Caco-2 (cell line): ENCODE results near the gene DNAH7. TPM values are rescaled to one million over a fixed set of nuclear protein-coding genes. Genes with fewer than 3 reads are reported as not detected.
"Not testable (repeated sequence)": the region's sequence is repeated elsewhere in the genome, so short reads cannot be mapped to it uniquely, and the experiment has no call there.

Experiments used
- BruUV-seq: library from RNA; stranded (reverse); fragments of 400-500 nt; replicated peaks from 2 replicates; lab custom pipeline; 2021; lab: Mats Ljungman, UMichigan
- CTCF ChIA-PET: fragments of 300-600 bp; sonication (Branson Sonifier 250); formaldehyde crosslinking; loops from one replicate; lab custom pipeline; 2022; ENCODE audit warnings: antibody characterized with exemption; lab: Charles Lee
- POLR2A ChIA-PET: fragments of 300-600 bp; sonication (Branson Sonifier 250); formaldehyde crosslinking; loops from one replicate; lab custom pipeline; 2022; ENCODE audit warnings: antibody characterized with exemption; lab: Charles Lee
- DNase-seq, 2 experiments: peaks; one replicate each; pipeline versions ENCODE4 v3.0.0 to v3.0.0-alpha.2; 2020 to 2022
- H3K27me3 ChIP-seq: replicated peaks from 2 replicates; pipeline ENCODE4 v1.6.0; 2011; ENCODE audit warnings: low read length; ENCODE audit not compliant: control insufficient read depth, insufficient read depth
- H3K36me3 ChIP-seq: 2 replicates; pipeline ENCODE4 v1.5.1; 2011; ENCODE audit warnings: low read length; ENCODE audit not compliant: control insufficient read depth, insufficient read depth
- H3K4me1 ChIP-seq: fragments of 250-450 bp; sonication (Bioruptor Pico); 2 replicates; pipeline ENCODE4 v1.5.1; 2020; ENCODE audit warnings: mild to moderate bottlenecking
- H3K4me3 ChIP-seq: 2 replicates; pipeline ENCODE4 v1.5.1; 2011; ENCODE audit warnings: low read depth, mild to moderate bottlenecking, control low read depth, low read length
- H3K9me3 ChIP-seq: fragments of 250-450 bp; sonication (Bioruptor Pico); 2 replicates; pipeline ENCODE4 v1.5.1; 2020; ENCODE audit warnings: mild to moderate bottlenecking, moderate library complexity
- H3K27ac Mint-ChIP-seq: one replicate; pipeline ENCODE4 v1.8.0; 2022; ENCODE audit warnings: mixed read lengths; ENCODE audit not compliant: unreplicated experiment
- H3K27me3 Mint-ChIP-seq: one replicate; pipeline ENCODE4 v1.8.0; 2022; ENCODE audit warnings: mixed read lengths; ENCODE audit not compliant: insufficient read depth, unreplicated experiment
- H3K36me3 Mint-ChIP-seq: one replicate; pipeline ENCODE4 v1.8.0; 2022; ENCODE audit warnings: mild to moderate bottlenecking, mixed read lengths; ENCODE audit not compliant: insufficient read depth, unreplicated experiment
- H3K4me1 Mint-ChIP-seq: one replicate; pipeline ENCODE4 v1.8.0; 2022; ENCODE audit warnings: low read depth, mixed read lengths; ENCODE audit not compliant: unreplicated experiment
- H3K4me3 Mint-ChIP-seq: one replicate; pipeline ENCODE4 v1.8.0; 2022; ENCODE audit warnings: mild to moderate bottlenecking, moderate library complexity, mixed read lengths; ENCODE audit not compliant: unreplicated experiment
- H3K9me3 Mint-ChIP-seq: one replicate; pipeline ENCODE4 v1.8.0; 2022; ENCODE audit warnings: mixed read lengths; ENCODE audit not compliant: unreplicated experiment
- intact Hi-C: fragments of 100-400 bp; cut with micrococcal nuclease; formaldehyde crosslinking; loops from one replicate; pipeline ENCODE4 v1.10.0; 2022; ENCODE audit not compliant: unreplicated experiment
- total RNA-seq: library from RNA; stranded (reverse); gene quantifications from 2 replicates; pipeline ENCODE4 v1.2.3, GENCODE V29; 2022
- TF ChIP-seq, protein P1 (sequence below), 2 experiments: fragments of 200-600 bp in 1 of 2; IDR thresholded peaks; 1 replicate in 1 of 2; 2 replicates in 1 of 2; pipeline versions ENCODE4 v1.5.1 to v1.8.0; 2011 to 2022; ENCODE audit warnings: antibody characterized with exemption in 1 of 2, control low read depth in 1 of 2, inconsistent platforms in 1 of 2, low read depth in 1 of 2, low read length in 1 of 2, mild to moderate bottlenecking in 1 of 2, moderate library complexity in 1 of 2; ENCODE audit not compliant: insufficient read depth in 1 of 2, severe bottlenecking in 1 of 2, unreplicated experiment in 1 of 2

DNAH7 gene
- total RNA-seq, 1 experiment from 2014 or later, result 0.16 TPM

- Histone ChIP-seq H3K4me1 (no peaks in the 10 kb centered on the region), H3K4me3 (no peak overlapping the region), H3K9me3 (no peaks in the 10 kb centered on the region), H3K36me3 (no peaks in the 10 kb centered on the region), H3K27me3 (no peaks in the 10 kb centered on the region)
- Mint-ChIP-seq H3K27me3 (no peaks in the 10 kb centered on the region), H3K4me1 (no peaks in the 10 kb centered on the region), H3K36me3 (no peaks in the 10 kb centered on the region), H3K4me3 (no peak overlapping the region), H3K9me3 (no peaks in the 10 kb centered on the region), H3K27ac (no peak overlapping the region)
- no peak for DNase-seq
- POLR2A ChIA-PET, result no interaction called here
- BruUV-seq, result no TSS peak
- CTCF ChIA-PET, result no interaction called here
- TF ChIP-seq, protein P1, sequence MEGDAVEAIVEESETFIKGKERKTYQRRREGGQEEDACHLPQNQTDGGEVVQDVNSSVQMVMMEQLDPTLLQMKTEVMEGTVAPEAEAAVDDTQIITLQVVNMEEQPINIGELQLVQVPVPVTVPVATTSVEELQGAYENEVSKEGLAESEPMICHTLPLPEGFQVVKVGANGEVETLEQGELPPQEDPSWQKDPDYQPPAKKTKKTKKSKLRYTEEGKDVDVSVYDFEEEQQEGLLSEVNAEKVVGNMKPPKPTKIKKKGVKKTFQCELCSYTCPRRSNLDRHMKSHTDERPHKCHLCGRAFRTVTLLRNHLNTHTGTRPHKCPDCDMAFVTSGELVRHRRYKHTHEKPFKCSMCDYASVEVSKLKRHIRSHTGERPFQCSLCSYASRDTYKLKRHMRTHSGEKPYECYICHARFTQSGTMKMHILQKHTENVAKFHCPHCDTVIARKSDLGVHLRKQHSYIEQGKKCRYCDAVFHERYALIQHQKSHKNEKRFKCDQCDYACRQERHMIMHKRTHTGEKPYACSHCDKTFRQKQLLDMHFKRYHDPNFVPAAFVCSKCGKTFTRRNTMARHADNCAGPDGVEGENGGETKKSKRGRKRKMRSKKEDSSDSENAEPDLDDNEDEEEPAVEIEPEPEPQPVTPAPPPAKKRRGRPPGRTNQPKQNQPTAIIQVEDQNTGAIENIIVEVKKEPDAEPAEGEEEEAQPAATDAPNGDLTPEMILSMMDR (IDR thresholded peaks at IDR 0.05; ENCODE audit: insufficient read depth in 1 of 2, low read depth in 1 of 2, low read length in 1 of 2, severe bottlenecking in 1 of 2, unreplicated experiment in 1 of 2), result no peak
- intact Hi-C loops, result no loop called here
Observed at GRCh38 chr2:195923889-195924288, 144.7 kb downstream of the DNAH7 start.

DNA sequence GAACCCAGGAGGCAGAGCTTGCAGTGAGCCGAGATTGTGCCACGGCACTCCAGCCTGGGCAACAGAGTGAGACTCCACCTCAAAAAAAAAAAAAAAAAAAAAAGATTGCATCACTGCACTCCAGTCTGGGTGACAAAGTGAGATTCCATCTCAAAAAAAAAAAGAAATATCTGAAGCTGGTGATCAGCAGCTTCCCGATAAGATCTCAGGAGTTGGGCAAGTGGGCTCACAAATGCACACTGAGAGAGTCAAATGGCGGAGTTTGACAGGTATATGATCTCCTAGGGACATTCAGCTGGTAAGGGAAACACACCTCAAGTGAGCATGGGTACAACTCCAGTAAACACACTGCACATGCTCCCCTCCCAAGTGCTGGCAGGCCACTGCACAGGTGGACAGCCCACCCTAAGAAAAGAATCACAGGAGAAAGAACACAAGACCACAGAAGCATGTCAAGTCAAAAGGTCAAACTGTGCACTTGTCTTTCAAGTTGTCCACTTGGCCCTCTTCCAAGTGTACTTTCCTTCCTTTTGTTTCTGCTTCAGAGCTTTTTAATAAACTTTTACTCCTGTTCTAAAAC, 151.5 kb downstream of the DNAH7 start:
- POLR2A ChIA-PET, H3K9me3 Mint-ChIP-seq, DNase-seq, H3K4me1 Mint-ChIP-seq, BruUV-seq, H3K36me3 ChIP-seq, H3K36me3 Mint-ChIP-seq, H3K4me3 Mint-ChIP-seq, H3K9me3 ChIP-seq, CTCF ChIA-PET, H3K27ac Mint-ChIP-seq, H3K27me3 Mint-ChIP-seq, H3K4me1 ChIP-seq, intact Hi-C loops, H3K27me3 ChIP-seq, H3K4me3 ChIP-seq: not testable (repeated sequence)

GRCh38 chr2:195912079-195912478, 156.6 kb downstream of the DNAH7 start:
- ChIA-PET CTCF (no interaction called here), POLR2A (no interaction called here)
- Mint-ChIP-seq H3K4me3 (no peak overlapping the region), H3K27ac (no peak overlapping the region), H3K36me3 (no peaks in the 10 kb centered on the region), H3K27me3 (no peaks in the 10 kb centered on the region), H3K9me3 (no peaks in the 10 kb centered on the region), H3K4me1 (no peaks in the 10 kb centered on the region)
- intact Hi-C loops, result no loop called here
- TF ChIP-seq, protein P1 (IDR thresholded peaks at IDR 0.05; ENCODE audit: insufficient read depth in 1 of 2, low read depth in 1 of 2, low read length in 1 of 2, severe bottlenecking in 1 of 2, unreplicated experiment in 1 of 2), result no peak
- Histone ChIP-seq H3K36me3 (no peaks in the 10 kb centered on the region), H3K9me3 (no peaks in the 10 kb centered on the region), H3K27me3 (no peaks in the 10 kb centered on the region), H3K4me1 (no peaks in the 10 kb centered on the region), H3K4me3 (no peak overlapping the region)
- DNase-seq, result no peak
- BruUV-seq, result no TSS peak

DNA sequence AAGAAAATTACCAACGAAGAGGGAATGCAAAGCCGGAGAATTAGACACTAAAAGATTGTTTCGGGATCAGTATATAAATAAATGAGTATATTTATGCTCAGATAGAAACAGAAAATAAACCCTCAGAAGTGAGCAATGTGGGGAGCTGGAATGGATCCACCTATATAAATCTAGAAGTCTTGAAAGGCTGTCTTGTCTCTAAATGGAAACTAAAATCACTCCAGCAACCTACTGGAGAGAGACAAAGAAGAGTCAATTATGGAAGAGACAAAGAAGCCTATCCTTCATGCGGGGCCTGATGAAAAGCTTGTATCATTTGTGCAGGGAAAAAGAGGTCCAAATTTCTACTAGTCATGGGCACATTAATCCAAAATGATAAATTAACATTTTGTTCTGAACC, 158.1 kb downstream of the DNAH7 start:
- Mint-ChIP-seq H3K27ac (no peak overlapping the region), H3K27me3 (no peaks in the 10 kb centered on the region), H3K36me3 (no peaks in the 10 kb centered on the region), H3K4me3 (no peak overlapping the region), H3K4me1 (no peaks in the 10 kb centered on the region), H3K9me3 (no peaks in the 10 kb centered on the region)
- no peaks in the 10 kb centered on the region for H3K36me3 ChIP-seq
- no peaks in the 10 kb centered on the region for H3K27me3 ChIP-seq
- no peaks in the 10 kb centered on the region for H3K4me1 ChIP-seq
- BruUV-seq, result no TSS peak
- no peak for DNase-seq
- H3K9me3 ChIP-seq, result no peaks in the 10 kb centered on the region
- TF ChIP-seq, protein P1 (IDR thresholded peaks at IDR 0.05; ENCODE audit: insufficient read depth in 1 of 2, low read depth in 1 of 2, low read length in 1 of 2, severe bottlenecking in 1 of 2, unreplicated experiment in 1 of 2), result no peak
- intact Hi-C loops, result no loop called here
- ChIA-PET POLR2A (no interaction called here), CTCF (no interaction called here)
- H3K4me3 ChIP-seq, result no peak overlapping the region
